GM15510 (cell line): ENCODE data around the gene NIPSNAP2.

ENCODE experiments used
- POLR2A ChIP-seq: IDR thresholded peaks from 3 replicates; pipeline ENCODE4 v1.6.1; 2011; ENCODE audit warnings: borderline replicate concordance; ENCODE audit not compliant: insufficient read length; ENCODE audit errors: extremely low read depth

The NIPSNAP2 gene

DNA sequence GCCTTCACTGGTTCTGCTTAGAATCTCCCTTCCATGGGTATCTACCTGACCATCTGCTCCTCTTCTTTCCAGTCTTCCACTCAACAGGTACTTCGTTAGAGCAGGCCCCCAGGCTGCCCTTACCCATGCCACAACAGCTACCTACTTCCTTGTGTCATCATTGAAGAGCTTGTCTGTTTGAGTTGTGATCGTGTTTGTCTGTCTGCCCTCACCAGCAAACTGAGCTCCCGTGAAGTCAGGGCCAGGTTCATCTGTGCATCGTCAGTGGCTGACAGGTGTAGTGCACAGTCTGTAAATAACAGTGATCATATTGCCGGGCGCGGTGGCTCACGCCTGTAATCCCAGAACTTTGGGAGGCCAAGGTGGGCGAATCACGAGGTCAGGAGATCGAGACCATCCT lies 5.0 kb downstream of the NIPSNAP2 start:
- no peak for TF ChIP-seq POLR2A

DNA sequence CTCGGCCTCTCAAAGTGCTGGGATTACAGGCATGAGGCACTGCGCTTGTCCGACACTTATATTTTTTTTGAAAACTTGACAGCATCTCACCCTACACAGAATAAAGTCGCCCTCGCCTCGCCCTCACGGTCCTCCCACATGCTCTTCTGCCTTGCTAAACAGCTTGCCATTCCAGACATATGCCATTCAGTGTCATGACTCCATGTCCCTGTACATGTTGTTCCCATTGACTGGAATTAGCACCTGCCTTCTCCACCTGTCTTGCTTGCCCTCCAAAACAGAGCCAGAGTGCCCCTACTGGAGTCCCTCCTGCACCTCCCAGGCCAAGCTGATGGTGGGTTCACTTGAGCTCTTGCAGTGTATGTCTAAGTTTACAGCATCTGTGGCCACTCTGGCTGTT lies 6.2 kb downstream of the NIPSNAP2 start:
- no peak for TF ChIP-seq POLR2A

DNA sequence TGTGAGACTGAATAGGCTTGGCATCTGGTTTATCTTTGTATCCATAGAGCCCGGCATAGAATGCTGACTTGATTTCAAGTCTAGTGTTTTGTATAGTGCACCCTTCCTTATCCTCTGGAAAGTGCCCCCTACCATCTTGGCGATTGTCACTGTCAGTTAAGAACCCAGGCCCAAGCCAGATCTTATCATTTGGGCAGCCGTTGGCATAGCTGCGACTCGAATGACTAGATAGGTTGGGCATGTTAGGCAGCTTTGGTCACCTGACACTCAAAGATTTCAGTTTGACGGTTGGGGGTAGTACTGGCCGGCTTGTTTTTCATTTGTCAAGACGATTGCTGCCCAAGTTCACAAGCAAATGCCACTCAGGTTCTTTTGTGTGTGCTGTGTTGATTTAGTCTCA lies 6.6 kb downstream of the NIPSNAP2 start:
- TF ChIP-seq POLR2A: no peak

DNA sequence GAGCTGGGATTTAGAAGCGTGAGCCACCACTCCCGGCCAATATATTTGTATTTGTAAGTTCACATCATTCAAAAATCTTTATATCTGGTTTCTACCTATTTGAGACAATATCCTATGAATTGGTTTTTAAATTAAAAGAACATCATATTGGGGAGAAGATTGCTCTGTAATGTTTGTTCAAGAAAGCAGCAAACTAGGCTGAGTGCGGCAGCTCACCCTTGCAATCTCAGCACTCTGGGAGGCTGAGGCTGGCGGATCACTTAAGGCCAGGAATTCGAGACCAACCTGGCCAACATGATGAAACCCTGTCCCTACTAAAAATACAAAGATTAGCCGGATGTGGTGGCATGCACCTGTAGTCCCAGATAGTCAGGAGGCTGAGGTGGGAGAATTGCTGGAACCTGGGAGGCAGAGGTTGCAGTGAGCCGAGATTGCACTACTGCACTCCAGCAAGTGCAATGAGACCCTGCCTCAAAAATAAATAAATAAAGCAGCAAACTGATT lies 9.4 kb downstream of the NIPSNAP2 start:
- TF ChIP-seq POLR2A: no peak

DNA sequence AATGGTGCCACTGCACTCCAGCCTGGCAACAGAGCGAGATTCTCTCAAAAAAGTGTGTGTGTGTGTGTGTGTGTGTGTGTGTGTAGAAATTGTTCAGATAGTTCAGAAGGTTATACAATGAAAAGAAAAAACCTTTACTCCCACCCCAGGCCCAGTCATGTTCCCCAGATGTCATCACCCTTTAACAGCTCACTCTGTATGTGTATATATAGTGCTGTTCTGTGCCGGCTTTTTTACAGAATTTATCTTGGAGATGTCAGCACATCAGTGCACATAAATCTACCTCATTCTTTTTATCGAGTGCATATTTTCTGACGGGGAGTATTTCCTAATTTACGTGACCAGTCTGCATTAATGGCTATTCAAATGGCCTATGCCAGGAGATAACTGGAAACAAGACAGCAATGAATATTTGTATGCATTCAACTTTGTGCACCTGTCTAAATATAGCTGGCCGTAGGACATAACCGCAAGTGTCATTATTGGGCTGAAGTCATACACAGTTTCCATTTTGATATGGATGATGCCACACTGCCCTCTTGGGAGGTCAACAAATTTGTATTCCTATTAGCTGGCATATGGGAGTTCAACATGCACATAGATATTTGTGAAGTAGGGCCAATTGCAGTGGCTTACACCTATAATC lies 11.7 kb downstream of the NIPSNAP2 start:
- no peak for TF ChIP-seq POLR2A

GRCh38 chr7:55977831-55978230 lies 13.4 kb downstream of the NIPSNAP2 start:
- TF ChIP-seq POLR2A: no peak

DNA sequence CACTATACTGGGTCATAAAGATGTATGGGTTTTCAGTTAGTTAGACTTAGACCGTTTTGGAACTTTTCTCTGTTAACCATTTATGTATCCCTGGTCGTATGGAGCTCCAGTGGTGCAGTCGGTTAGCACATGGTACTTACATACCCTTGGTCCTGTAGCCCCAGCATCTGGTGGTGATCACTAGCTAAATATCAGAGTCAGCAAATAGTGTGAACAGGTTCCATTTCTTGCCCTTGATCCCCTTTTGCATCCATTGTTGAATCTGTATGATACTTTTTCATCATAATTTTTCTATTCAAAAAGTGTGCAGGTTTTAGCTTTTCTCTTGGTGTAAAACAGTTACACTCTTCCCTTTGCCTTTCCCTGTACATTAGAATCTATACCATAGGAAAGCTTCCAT lies 15.9 kb downstream of the NIPSNAP2 start:
- TF ChIP-seq POLR2A: no peak

DNA sequence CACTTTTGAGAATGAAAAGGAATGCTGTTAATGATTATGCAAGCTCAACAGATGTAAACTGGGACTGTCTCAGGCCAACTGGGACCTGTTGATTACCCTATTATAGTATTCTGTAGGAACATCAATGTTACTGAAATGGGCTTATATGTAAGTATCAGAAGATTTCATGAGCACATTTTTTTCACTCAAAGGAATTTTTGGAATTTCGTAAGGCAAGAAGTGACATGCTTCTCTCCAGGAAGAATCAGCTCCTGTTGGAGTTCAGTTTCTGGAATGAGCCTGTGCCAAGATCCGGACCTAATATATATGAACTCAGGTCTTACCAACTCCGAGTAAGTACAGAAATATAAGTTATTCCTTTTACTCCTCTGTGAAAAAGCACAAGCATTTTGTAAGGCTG lies 19.2 kb downstream of the NIPSNAP2 start:
- TF ChIP-seq POLR2A: no peak

GRCh38 chr7:55992346-55992745 lies 28.0 kb downstream of the NIPSNAP2 start:
- TF ChIP-seq POLR2A: no peak

DNA sequence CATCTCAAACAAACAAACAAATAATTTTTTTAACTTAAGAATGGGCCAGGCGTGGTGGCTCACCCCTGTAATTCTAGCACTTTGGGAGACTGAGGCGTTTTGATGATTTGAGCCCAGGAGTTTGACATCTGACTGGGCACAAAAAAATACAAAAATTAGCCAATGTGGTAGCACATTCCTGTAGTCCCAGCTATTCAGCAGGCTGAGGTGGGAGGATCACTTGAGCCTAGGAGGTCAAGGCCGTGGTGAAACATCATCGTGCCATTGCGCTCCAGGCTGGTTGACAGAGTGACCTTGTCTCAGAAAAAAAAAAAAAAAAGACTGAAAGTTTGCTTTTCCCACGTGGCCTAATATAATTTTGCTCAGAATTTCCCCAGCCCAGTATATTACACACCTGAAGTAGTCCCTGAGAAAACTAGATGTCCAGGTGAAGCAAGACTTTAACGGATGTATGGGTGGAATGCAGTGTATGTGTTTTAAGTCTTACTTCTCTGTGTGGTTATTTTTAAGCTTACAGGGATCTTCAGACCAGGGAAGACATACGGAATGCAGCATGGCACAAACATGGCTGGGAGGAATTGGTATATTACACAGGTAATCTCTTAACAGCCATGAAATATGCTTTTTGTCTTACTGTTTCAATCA lies 32.6 kb downstream of the NIPSNAP2 start:
- TF ChIP-seq POLR2A: no peak

GRCh38 chr7:56003749-56004148 lies 39.4 kb downstream of the NIPSNAP2 start:
- no peak for TF ChIP-seq POLR2A

DNA sequence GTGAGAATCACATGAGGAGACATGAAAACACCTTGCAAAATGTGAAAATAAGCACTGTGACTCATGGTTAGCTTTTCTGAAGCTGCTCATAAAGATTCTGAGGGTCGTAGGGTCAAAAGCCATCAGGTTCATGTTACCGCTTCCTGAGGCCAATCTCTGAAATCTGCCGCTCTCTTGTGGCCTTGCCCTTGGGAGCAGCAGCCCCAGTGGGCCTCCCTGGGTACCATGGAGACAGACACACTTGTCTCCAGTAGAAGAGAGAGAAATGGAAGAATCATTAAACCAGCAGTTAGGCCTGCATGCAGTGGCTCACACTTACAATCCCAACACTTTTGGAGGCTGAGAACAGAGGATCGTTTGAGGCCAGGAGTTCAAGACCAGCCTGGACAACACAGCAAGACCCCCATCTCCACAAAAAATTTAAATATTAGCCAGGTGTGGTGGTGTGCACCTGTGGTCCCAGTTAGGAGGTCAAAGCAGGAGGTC lies 42.8 kb downstream of the NIPSNAP2 start:
- TF ChIP-seq POLR2A: no peak

GRCh38 chr7:56007891-56008290 lies 43.5 kb downstream of the NIPSNAP2 start:
- no peak for TF ChIP-seq POLR2A

- TF ChIP-seq POLR2A: no peak
Observed at GRCh38 chr7:56009695-56010094, 45.3 kb downstream of the NIPSNAP2 start.

DNA sequence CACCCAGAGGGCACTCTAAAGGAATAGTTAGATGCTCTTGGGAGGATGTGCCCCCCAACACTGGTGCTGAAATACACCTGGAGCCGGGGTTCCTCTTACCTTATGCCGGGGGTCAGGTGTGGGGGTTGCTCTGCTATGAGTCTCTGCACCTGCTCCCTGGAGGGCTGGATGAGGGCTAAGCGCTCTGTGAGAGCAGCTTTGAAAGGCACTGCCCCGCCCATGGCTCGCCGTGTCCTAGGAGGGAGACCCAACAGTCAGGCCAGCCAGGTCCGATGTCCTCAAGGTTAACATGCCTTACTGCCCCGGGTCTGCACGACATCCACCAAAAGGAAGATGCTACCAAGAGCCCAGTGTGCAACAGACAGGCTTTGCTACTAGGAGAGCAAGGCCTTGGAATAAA lies 55.1 kb downstream of the NIPSNAP2 start:
- TF ChIP-seq POLR2A: no peak

GRCh38 chr7:56023500-56023899 lies 59.1 kb downstream of the NIPSNAP2 start:
- no peak for TF ChIP-seq POLR2A
